K562 (cell line): ENCODE data around the gene XRN1. TPM values are rescaled to one million over a fixed set of nuclear protein-coding genes. Genes with fewer than 3 reads are reported as not detected.
"Not testable (repeated sequence)": the region's sequence is repeated elsewhere in the genome, so short reads cannot be mapped to it uniquely, and the experiment has no call there.

ENCODE experiments used
- ARNT ChIP-seq, 2 experiments: fragments of 450-650 bp; IDR thresholded peaks; 2 replicates each; pipeline ENCODE4 v1.6.1; 2016; ENCODE audit warnings: mild to moderate bottlenecking in 1 of 2
- ATF7 ChIP-seq: fragments of 450-650 bp; IDR thresholded peaks from 2 replicates; pipeline ENCODE4 v1.7.1; 2014; ENCODE audit warnings: mild to moderate bottlenecking, moderate library complexity
- CBFA2T2 ChIP-seq: fragments of 450-650 bp; conservative IDR thresholded peaks from 2 replicates; pipeline ENCODE4 v1.6.1; 2017; ENCODE audit warnings: mild to moderate bottlenecking
- CEBPB ChIP-seq: fragments of 450-650 bp; IDR thresholded peaks from 2 replicates; pipeline ENCODE4 v1.6.1; 2016; ENCODE audit warnings: missing genetic modification characterization, missing compliant biosample characterization
- CREM ChIP-seq: IDR thresholded peaks from 2 replicates; pipeline ENCODE4 v1.6.1; 2014; ENCODE audit warnings: antibody characterized with exemption, low read depth
- EP400 ChIP-seq: fragments of 450-650 bp; IDR thresholded peaks from 2 replicates; pipeline ENCODE4 v1.6.1; 2017; ENCODE audit warnings: antibody characterized with exemption, mild to moderate bottlenecking, moderate library complexity
- FOSL1 ChIP-seq: fragments of 200-800 bp; sonication (Bioruptor generic); conservative IDR thresholded peaks from 2 replicates; pipeline ENCODE4 v1.6.1; 2016; ENCODE audit warnings: missing genetic modification characterization, missing compliant biosample characterization
- FOXA3 ChIP-seq, 2 experiments: fragments of 450-650 bp in 1 of 2; sonication (generic) in 1 of 2; formaldehyde crosslinking; IDR thresholded peaks in 1 of 2; conservative IDR thresholded peaks in 1 of 2; 2 replicates each; pipeline versions ENCODE4 v1.4.0 to v1.8.0; 2020 to 2022; ENCODE audit warnings: mild to moderate bottlenecking in 2 of 2, missing genetic modification reagents in 1 of 2
- GATA2 ChIP-seq: sonication (generic); formaldehyde crosslinking; IDR thresholded peaks from 2 replicates; pipeline ENCODE4 v1.4.0; 2020; ENCODE audit warnings: mild to moderate bottlenecking, missing genetic modification reagents
- JUN ChIP-seq, 2 experiments: sonication (generic) in 1 of 2; formaldehyde crosslinking in 1 of 2; IDR thresholded peaks; 2 replicates each; pipeline versions ENCODE4 v1.6.1 to v1.8.0; 2012 to 2022; ENCODE audit warnings: borderline replicate concordance in 2 of 2, mild to moderate bottlenecking in 2 of 2, improper control_type of control experiment in 1 of 2, low read depth in 1 of 2, low read length in 1 of 2, missing genetic modification reagents in 1 of 2
- KDM1A ChIP-seq, 2 experiments: fragments of 450-650 bp; IDR thresholded peaks; 2 replicates each; pipeline ENCODE4 v1.6.1; 2016; ENCODE audit warnings: mild to moderate bottlenecking in 2 of 2
- LEF1 ChIP-seq: fragments of 450-650 bp; IDR thresholded peaks from 2 replicates; pipeline ENCODE4 v1.6.1; 2016; ENCODE audit warnings: mild to moderate bottlenecking
- NCOA2 ChIP-seq, 2 experiments: fragments of 450-650 bp; IDR thresholded peaks; 2 replicates each; pipeline ENCODE4 v1.6.1; 2018; ENCODE audit warnings: mild to moderate bottlenecking in 2 of 2, moderate library complexity in 1 of 2; ENCODE audit not compliant: partially characterized antibody in 2 of 2
- NFIC ChIP-seq: fragments of 450-650 bp; IDR thresholded peaks from 2 replicates; pipeline ENCODE4 v1.6.1; 2017; ENCODE audit warnings: mild to moderate bottlenecking, inconsistent platforms
- NONO ChIP-seq, 2 experiments: fragments of 200-400 bp in 1 of 2; fragments of 450-650 bp in 1 of 2; formaldehyde crosslinking in 1 of 2; IDR thresholded peaks; 2 replicates each; pipeline ENCODE4 v1.6.1; 2017; ENCODE audit warnings: low read depth in 2 of 2, mild to moderate bottlenecking in 2 of 2, moderate library complexity in 2 of 2, low read length in 1 of 2
- NR2C1 ChIP-seq, 2 experiments: fragments of 450-650 bp; IDR thresholded peaks; 2 replicates each; pipeline ENCODE4 v1.6.1; 2017; ENCODE audit warnings: mild to moderate bottlenecking in 2 of 2, antibody characterized with exemption in 1 of 2, inconsistent platforms in 1 of 2, missing compliant biosample characterization in 1 of 2, missing genetic modification characterization in 1 of 2
- SMAD4 ChIP-seq: fragments of 250-450 bp; sonication (Bioruptor Pico); conservative IDR thresholded peaks from 2 replicates; pipeline ENCODE4 v1.8.0; 2021; ENCODE audit warnings: inconsistent platforms, mild to moderate bottlenecking, moderate library complexity
- SMARCE1 ChIP-seq: fragments of 450-650 bp; IDR thresholded peaks from 2 replicates; pipeline ENCODE4 v1.7.1; 2016; ENCODE audit warnings: mild to moderate bottlenecking
- STAT5A ChIP-seq: IDR thresholded peaks from 2 replicates; pipeline ENCODE4 v1.6.1; 2012; ENCODE audit warnings: low read length, inconsistent platforms, borderline replicate concordance
- TAL1 ChIP-seq: fragments of 450-650 bp; IDR thresholded peaks from 2 replicates; pipeline ENCODE4 v1.6.1; 2016; ENCODE audit warnings: mild to moderate bottlenecking
- TRIM28 ChIP-seq: fragments of 450-650 bp; IDR thresholded peaks from 2 replicates; pipeline ENCODE4 v1.6.1; 2017
- ZEB2 ChIP-seq: fragments of 450-650 bp; IDR thresholded peaks from 2 replicates; pipeline ENCODE4 v1.6.1; 2016
- ZNF318 ChIP-seq, 2 experiments: fragments of 450-650 bp; IDR thresholded peaks; 2 replicates each; pipeline ENCODE4 v1.6.1; 2016; ENCODE audit warnings: mild to moderate bottlenecking in 2 of 2, borderline replicate concordance in 1 of 2, low read depth in 1 of 2, moderate library complexity in 1 of 2
- polyA plus RNA-seq, 8 experiments: library from polyadenylated mRNA; depleted of rRNA in 4 of 8; stranded (reverse) in 5 of 8; unstranded in 3 of 8; fragments of >200 nt; fragmentation: Nextera tagmentation in 2 of 8; fragmentation: Illumina TruSeq in 1 of 8; extraction: Ambion mirVana in 2 of 8; extraction: Trizol in 1 of 8; gene quantifications; 2 replicates each; pipeline versions ENCODE4 v1.2.1 to v1.2.3, GENCODE V29; 2011 to 2014; ENCODE audit warnings: inconsistent platforms in 1 of 8, missing spikeins in 1 of 8
- total RNA-seq, 7 experiments: library from RNA; depleted of rRNA in 6 of 7; stranded (reverse); fragments of >200 nt in 6 of 7; fragmentation: Illumina TruSeq in 2 of 7; extraction: Trizol in 2 of 7; gene quantifications; 2 replicates each; pipeline versions ENCODE4 v1.2.1 to v1.2.3, GENCODE V29; 2011 to 2021; ENCODE audit warnings: low replicate concordance in 1 of 7

XRN1 gene
- total and polyA plus RNA-seq, 9 of the 15 experiments (the other 6 are each of a cell fraction or from before 2014, with no cell fraction given), result 3.1 to 28.4 (median 17.2) TPM

GRCh38 chr3:142315978-142316388, 131.9 kb downstream of the XRN1 start (continued):
- TF ChIP-seq ZNF318 (IDR thresholded peaks at IDR 0.05; ENCODE audit: borderline replicate concordance in 1 of 2, low read depth in 1 of 2) (peak in 1 of 2 experiments; percentile 73; a peak in 1 of 4 replicates), JUN (IDR thresholded peaks at IDR 0.05; ENCODE audit: borderline replicate concordance, low read depth, low read length) (peak; percentile 88), FOSL1 (tag) (peak; percentile 79), ARNT (IDR thresholded peaks at IDR 0.05) (peak; percentile 64 to 73; a peak in 3 of 4 replicates), NCOA2 (IDR thresholded peaks at IDR 0.05; ENCODE audit: partially characterized antibody in 2 of 2) (peak in 1 of 2 experiments; percentile 55), CEBPB (tag) (peak; percentile 30; the same call in 1 of the 2 replicates), SMARCE1 (peak; percentile 99), NONO (IDR thresholded peaks at IDR 0.05; ENCODE audit: low read depth in 2 of 2, low read length in 1 of 2) (0 out of 4 replicates have a peak, but pooled peaks of 1 of the 2 experiments have one; percentile 26), CREM (peak; percentile 25; the same call in 1 of the 2 replicates), ZEB2 (peak; percentile 56), KDM1A (IDR thresholded peaks at IDR 0.05) (peak; percentile 85 to 91), NR2C1 (tag; IDR thresholded peaks at IDR 0.05) (0 out of 2 replicates have a peak, but pooled peaks have one; percentile 10), TRIM28 (peak; percentile 79), STAT5A (peak; percentile 85), CBFA2T2 (peak; percentile 79), GATA2 (CRISPR knock-in tag) (peak; percentile 54; the same call in 1 of the 2 replicates), FOXA3 (CRISPR knock-in tag; conservative IDR thresholded peaks at IDR 0.05 in 1 of 2, IDR thresholded peaks at IDR 0.05 in 1 of 2) (peak; percentile 90 to 99), TAL1 (peak; percentile 94), LEF1 (peak; percentile 86; the same call in 1 of the 2 replicates), ATF7 (peak; percentile 98), SMAD4 (CRISPR knock-in tag) (0 out of 2 replicates have a peak, but pooled peaks have one; percentile 35), EP400 (peak; percentile 60), NFIC (peak; percentile 48)
- not testable (repeated sequence) for TF ChIP-seq JUN (CRISPR knock-in tag; IDR thresholded peaks at IDR 0.05; ENCODE audit: borderline replicate concordance); NR2C1 (IDR thresholded peaks at IDR 0.05)
